K562 (cell line): Measurements from ENCODE around the gene OPA3. TPM values are rescaled to one million over a fixed set of nuclear protein-coding genes. Genes with fewer than 3 reads are reported as not detected.

ENCODE experiments used
- ATF3 ChIP-seq, 2 experiments: fragments of 450-650 bp in 1 of 2; sonication (generic) in 1 of 2; formaldehyde crosslinking in 1 of 2; IDR thresholded peaks in 1 of 2; conservative IDR thresholded peaks in 1 of 2; 2 replicates each; pipeline versions ENCODE4 v1.6.1 to v1.8.1; 2016 to 2023; ENCODE audit warnings: mild to moderate bottlenecking in 2 of 2, moderate library complexity in 2 of 2, inconsistent platforms in 1 of 2, missing genetic modification reagents in 1 of 2
- CUX1 ChIP-seq: fragments of 200-800 bp; sonication (Bioruptor generic); IDR thresholded peaks from 2 replicates; pipeline ENCODE4 v1.6.1; 2016; ENCODE audit warnings: missing genetic modification characterization, missing compliant biosample characterization
- EP400 ChIP-seq: fragments of 450-650 bp; IDR thresholded peaks from 2 replicates; pipeline ENCODE4 v1.6.1; 2017; ENCODE audit warnings: antibody characterized with exemption, mild to moderate bottlenecking, moderate library complexity
- ETS2 ChIP-seq: IDR thresholded peaks from 2 replicates; pipeline ENCODE4 v1.6.1; 2016; ENCODE audit warnings: borderline replicate concordance, missing genetic modification characterization, mild to moderate bottlenecking, moderate library complexity, missing compliant biosample characterization; ENCODE audit not compliant: poor library complexity, severe bottlenecking
- KLF16 ChIP-seq: IDR thresholded peaks from 2 replicates; pipeline ENCODE4 v1.6.1; 2016; ENCODE audit warnings: antibody characterized with exemption
- NCOR1 ChIP-seq: fragments of 450-650 bp; IDR thresholded peaks from 2 replicates; pipeline ENCODE4 v1.6.1; 2016; ENCODE audit warnings: mild to moderate bottlenecking, moderate library complexity
- POLR2G ChIP-seq: fragments of 200-400 bp; formaldehyde crosslinking; IDR thresholded peaks from 2 replicates; pipeline ENCODE4 v1.6.1; 2017; ENCODE audit warnings: low read depth, mild to moderate bottlenecking, antibody characterized with exemption, low read length, moderate library complexity
- TCFL5 ChIP-seq: fragments of 250-450 bp; sonication (Bioruptor Pico); conservative IDR thresholded peaks from 2 replicates; pipeline ENCODE4 v1.6.1; 2021; ENCODE audit warnings: mild to moderate bottlenecking, moderate library complexity, matching md5 sums
- TFAM ChIP-seq: fragments of 250-450 bp; sonication (Bioruptor Pico); conservative IDR thresholded peaks from 2 replicates; pipeline ENCODE4 v1.5.0; 2021; ENCODE audit warnings: mild to moderate bottlenecking, moderate library complexity
- THAP12 ChIP-seq: fragments of 250-450 bp; sonication (Bioruptor Pico); IDR thresholded peaks from 2 replicates; pipeline ENCODE4 v1.9.0; 2021; ENCODE audit warnings: mild to moderate bottlenecking, inconsistent platforms
- ZFX ChIP-seq: sonication (generic); formaldehyde crosslinking; IDR thresholded peaks from 2 replicates; pipeline ENCODE4 v1.8.0; 2022; ENCODE audit warnings: mild to moderate bottlenecking, missing genetic modification reagents, moderate library complexity
- ZNF146 ChIP-seq: IDR thresholded peaks from one replicate; pipeline ENCODE4 v1.6.1; 2018; ENCODE audit warnings: missing compliant biosample characterization; ENCODE audit not compliant: unreplicated experiment
- ZNF165 ChIP-seq: fragments of 250-450 bp; sonication (Bioruptor Pico); IDR thresholded peaks from 2 replicates; pipeline ENCODE4 v1.4.0; 2020; ENCODE audit warnings: borderline replicate concordance
- polyA plus RNA-seq, 8 experiments: library from polyadenylated mRNA; depleted of rRNA in 4 of 8; stranded (reverse) in 5 of 8; unstranded in 3 of 8; fragments of >200 nt; fragmentation: Nextera tagmentation in 2 of 8; fragmentation: Illumina TruSeq in 1 of 8; extraction: Ambion mirVana in 2 of 8; extraction: Trizol in 1 of 8; gene quantifications; 2 replicates each; pipeline versions ENCODE4 v1.2.1 to v1.2.3, GENCODE V29; 2011 to 2014; ENCODE audit warnings: inconsistent platforms in 1 of 8, missing spikeins in 1 of 8
- total RNA-seq, 7 experiments: library from RNA; depleted of rRNA in 6 of 7; stranded (reverse); fragments of >200 nt in 6 of 7; fragmentation: Illumina TruSeq in 2 of 7; extraction: Trizol in 2 of 7; gene quantifications; 2 replicates each; pipeline versions ENCODE4 v1.2.1 to v1.2.3, GENCODE V29; 2011 to 2021; ENCODE audit warnings: low replicate concordance in 1 of 7
- TF ChIP-seq, protein P1 (sequence below): sonication (generic); formaldehyde crosslinking; IDR thresholded peaks from 2 replicates; pipeline ENCODE4 v1.8.0; 2022; ENCODE audit warnings: missing genetic modification reagents, mild to moderate bottlenecking, moderate library complexity, borderline replicate concordance
- TF ChIP-seq, protein P2 (sequence below): fragments of 450-650 bp; IDR thresholded peaks from 2 replicates; pipeline ENCODE4 v1.6.1; 2016; ENCODE audit warnings: missing biosample characterization, missing genetic modification characterization

OPA3 gene
- total and polyA plus RNA-seq, 9 of the 15 experiments (the other 6 are each of a cell fraction or from before 2014, with no cell fraction given), result 1.4 to 18.8 (median 9.0) TPM

- TF ChIP-seq ZNF146 (CRISPR knock-in tag), result no peak
- TF ChIP-seq EP400, result no peak; the same call in none of the 2 replicates
- no peak for TF ChIP-seq KLF16
- peak; percentile 99 for TF ChIP-seq POLR2G
- peak; percentile 91; the same call in 1 of the 2 replicates for TF ChIP-seq THAP12 (CRISPR knock-in tag)
- TF ChIP-seq TCFL5, result no peak
- TF ChIP-seq CUX1 (CRISPR knock-in tag), result no peak
- TF ChIP-seq NCOR1, result peak; percentile 27; the same call in 1 of the 2 replicates
- TF ChIP-seq, protein P1, sequence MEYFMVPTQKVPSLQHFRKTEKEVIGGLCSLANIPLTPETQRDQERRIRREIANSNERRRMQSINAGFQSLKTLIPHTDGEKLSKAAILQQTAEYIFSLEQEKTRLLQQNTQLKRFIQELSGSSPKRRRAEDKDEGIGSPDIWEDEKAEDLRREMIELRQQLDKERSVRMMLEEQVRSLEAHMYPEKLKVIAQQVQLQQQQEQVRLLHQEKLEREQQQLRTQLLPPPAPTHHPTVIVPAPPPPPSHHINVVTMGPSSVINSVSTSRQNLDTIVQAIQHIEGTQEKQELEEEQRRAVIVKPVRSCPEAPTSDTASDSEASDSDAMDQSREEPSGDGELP (CRISPR knock-in tag), result peak; percentile 75
- TF ChIP-seq ATF3 (IDR thresholded peaks at IDR 0.05), result no peak
- no peak for TF ChIP-seq ATF3 (CRISPR knock-in tag; conservative IDR thresholded peaks at IDR 0.05)
- TF ChIP-seq, protein P2, sequence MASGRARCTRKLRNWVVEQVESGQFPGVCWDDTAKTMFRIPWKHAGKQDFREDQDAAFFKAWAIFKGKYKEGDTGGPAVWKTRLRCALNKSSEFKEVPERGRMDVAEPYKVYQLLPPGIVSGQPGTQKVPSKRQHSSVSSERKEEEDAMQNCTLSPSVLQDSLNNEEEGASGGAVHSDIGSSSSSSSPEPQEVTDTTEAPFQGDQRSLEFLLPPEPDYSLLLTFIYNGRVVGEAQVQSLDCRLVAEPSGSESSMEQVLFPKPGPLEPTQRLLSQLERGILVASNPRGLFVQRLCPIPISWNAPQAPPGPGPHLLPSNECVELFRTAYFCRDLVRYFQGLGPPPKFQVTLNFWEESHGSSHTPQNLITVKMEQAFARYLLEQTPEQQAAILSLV (tag), result no peak
- no peak for TF ChIP-seq ETS2 (tag)
- TF ChIP-seq ZFX (CRISPR knock-in tag), result no peak; the same call in none of the 2 replicates
- no peak for TF ChIP-seq ZNF165 (CRISPR knock-in tag)
- no peak for TF ChIP-seq TFAM (CRISPR knock-in tag)
Observed at GRCh38 chr19:45506989-45507871, 77.4 kb downstream of the OPA3 start, which contains the start of gene VASP (continued).
